Midbrain (tissue), 1 donor: ENCODE results near the gene OR10A7.
A peak's percentile ranks its signal among the peaks of the same experiment; 100 is the strongest.
"Not testable (repeated sequence)": the region's sequence is repeated elsewhere in the genome, so short reads cannot be mapped to it uniquely, and the experiment has no call there.

Source experiments
- DNase-seq: peaks from one replicate; lab custom pipeline; 2025; lab: John Stamatoyannopoulos, UW

OR10A7 gene

DNA sequence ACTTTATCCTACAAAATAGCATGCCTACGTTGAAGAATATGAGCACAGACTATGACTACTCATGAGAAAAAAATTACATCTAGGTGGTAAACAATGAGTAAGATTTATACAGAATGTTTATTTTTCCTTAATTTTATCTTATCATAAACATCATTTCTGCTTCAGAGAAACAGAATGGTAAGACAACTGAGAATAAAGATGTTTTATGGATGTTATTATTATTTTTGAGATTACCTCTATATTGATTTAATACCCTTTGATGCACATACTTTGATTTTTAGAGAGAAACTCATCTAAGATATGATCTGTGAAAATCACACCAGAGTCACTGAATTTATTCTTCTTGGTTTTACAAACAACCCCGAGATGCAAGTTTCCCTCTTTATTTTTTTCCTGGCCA is at the start of gene OR10A7:
TSS of gene OR10A7 (plus strand) at position 301 of the 400 bp plus-strand sequence. CDS start at position 301, 0 bp downstream.
- DNase-seq = no peak

DNA sequence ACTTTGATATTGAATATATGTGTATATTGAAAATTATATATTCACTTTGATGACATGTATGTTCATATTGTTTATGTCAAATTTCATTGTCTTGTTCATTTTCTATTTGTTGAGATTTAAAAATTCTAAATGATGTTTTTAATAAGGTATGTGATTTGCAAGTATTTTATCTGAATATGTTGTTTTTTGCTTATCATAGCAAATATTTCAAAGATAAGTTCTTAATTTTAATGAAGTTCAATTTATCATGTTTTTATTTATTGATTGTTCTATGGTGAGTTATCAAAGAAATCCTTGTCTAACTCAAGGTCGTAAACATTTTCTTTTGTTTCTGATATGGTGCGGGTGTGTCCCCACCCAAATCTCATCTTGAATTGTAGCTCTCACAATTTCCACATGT is 49.4 kb upstream of the OR10A7 start:
- no peak for DNase-seq

DNA sequence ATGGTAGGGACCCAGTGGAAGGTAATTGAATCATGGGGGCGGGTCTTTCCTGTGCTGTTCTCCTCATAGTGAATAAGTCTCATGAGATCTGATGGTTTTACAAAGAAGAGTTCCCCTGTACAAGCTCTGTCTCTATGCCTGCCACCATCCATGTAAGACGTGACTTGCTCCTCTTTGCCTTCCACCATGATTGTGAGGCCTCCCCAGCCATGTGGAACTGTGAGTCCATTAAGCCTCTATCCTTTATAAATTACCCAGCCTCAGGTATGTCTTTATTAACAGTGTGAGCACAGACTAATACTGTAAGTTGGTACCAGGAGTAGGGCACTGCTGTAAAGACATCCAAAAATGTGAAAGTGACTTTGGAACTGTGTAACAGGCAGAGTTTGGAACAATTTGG is 49.0 kb upstream of the OR10A7 start:
- DNase-seq = not testable (repeated sequence)

DNA sequence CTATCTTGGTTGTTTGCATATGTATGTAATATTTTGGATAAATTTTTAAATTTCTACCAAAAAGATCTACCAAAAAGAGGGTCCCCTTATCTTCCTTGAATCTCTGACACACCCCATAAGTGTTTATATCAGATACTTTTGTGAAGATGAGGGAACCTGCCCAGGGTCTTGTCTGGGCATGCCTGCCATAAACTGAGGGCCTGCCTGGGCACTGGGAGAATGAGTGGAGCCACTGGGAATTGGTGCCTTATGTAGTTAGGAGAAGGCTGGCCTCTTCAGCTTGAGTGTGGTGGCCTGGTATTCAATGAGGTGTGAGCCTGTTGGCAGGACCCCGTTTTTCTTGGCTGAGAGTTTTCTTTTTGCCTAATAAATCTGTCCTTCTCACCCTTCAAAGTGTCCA is 48.1 kb upstream of the OR10A7 start:
- DNase-seq = no peak

- no peak for DNase-seq
Measured at GRCh38 chr12:55173456-55173855, 47.4 kb upstream of the OR10A7 start.

DNA sequence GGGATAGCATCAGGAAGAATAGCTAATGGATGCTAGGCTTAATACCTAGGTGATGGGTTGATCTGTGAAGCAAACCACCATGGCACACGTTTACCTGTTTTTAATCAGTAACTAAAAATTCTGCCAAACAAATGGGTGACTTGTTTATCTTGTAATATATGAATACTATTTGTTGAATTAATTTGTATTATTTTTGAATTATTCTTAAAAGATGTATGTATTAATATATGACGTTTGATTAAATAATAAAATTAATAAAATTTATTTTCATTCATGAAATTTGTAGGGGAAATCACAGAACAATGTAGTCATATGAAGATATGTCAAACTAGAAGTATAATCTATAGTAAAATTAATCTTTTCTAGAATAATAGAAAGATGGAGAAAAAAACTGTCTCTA is 32.3 kb upstream of the OR10A7 start:
- no peak for DNase-seq

GRCh38 chr12:55188974-55189556 is 31.8 kb upstream of the OR10A7 start:
- DNase-seq = peak; percentile 77

GRCh38 chr12:55194382-55194781 is 26.4 kb upstream of the OR10A7 start:
- no peak for DNase-seq

DNA sequence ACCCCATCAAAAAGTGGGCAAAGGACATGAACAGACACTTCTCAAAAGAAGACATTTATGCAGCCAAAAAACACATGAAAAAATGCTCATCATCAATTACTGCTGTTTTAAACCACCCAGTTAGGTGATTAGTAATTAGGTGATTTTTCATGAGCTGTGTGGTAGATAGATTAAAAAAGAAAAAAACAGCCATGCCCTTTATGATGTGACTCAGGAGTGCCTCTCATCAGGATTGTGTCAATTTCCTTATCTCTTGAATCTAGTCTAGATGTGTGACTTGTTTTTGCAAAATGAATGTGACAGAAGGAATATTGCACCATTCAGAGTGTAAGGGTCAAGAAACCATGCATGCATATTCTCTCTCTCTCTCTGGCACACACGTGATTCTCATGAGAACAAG is 5.7 kb downstream of the OR10A7 start:
- no peak for DNase-seq

DNA sequence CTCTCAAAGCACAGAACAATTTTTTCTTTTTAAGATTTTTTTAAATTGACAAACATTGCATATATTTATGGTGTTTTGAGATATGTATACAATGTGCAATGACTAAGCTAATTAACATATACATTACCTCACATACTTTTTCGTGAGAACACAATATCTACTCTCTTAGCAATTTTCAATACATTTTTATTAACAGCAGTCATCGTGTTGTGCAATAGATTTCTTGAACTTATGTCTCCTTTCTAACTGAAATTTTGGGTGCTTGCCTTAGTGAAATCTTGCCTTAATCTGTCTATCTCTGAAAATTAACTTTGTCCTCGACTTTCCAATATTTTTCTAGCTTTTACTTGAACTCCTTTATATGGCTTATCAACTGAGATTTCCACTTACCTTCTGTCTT is 6.8 kb downstream of the OR10A7 start:
- no peak for DNase-seq

DNA sequence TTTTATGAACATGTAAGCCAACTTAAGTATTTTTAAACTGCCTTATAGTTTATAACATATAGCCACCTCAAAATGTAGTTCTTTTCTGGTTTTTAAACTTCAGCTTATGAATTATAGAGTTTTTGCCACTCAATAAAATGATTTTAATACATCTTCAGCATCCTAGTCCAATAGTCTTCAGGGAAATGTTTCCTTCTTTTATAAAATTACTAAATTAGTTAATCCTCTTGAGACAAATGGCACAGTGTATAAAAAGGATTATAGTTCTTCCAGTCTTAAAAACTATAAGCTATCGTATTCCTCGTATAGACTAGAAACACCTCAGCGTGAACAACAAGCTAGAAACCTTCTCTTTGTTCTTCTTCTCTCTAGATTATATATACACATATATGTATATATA is 23.5 kb downstream of the OR10A7 start, which contains the start of gene OR6C74:
TSS of gene OR6C74 (plus strand) at position 301 of the 400 bp plus-strand sequence. CDS start 2,679 bp downstream, outside the sequence.
- DNase-seq = no peak

DNA sequence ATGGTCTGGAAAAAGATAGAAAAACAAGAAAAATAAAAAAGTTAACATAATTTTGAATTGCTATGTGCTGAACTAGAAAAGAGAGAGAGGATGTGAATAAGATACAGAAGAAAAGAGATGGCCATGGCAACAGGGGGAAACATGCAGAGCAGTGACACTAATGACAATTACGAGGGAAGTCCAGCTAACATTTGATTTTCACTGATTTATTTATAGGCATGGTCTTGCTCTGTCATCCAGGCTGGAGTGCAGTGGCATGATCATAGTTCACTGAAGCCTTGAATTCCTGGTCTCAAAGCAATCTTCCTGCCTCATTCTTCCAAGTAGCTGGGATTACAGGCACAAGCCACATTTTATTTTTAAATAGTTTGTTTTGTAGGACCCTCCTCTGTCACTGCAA is 25.3 kb downstream of the OR10A7 start:
- no peak for DNase-seq

GRCh38 chr12:55250944-55251343 is 30.1 kb downstream of the OR10A7 start:
- no peak for DNase-seq

DNA sequence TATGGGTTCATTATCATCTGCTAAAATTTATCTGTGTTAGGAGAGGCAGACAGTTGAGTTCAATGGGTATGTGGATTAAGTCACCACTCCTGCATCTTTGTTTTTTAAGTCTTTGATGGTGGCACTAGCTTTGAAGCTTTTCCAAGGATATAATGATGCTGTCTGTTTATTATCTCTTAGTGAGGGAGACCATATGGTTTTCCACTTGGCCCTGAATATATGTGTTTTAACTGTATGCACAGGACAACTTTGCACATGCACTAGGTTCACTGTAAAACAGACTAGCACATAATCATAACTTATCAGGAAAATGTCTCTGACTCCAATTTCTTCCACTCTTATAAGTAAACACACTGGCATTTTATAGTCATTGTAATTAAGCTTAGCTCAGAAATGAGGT is 32.5 kb downstream of the OR10A7 start:
- DNase-seq = no peak

GRCh38 chr12:55256831-55257230 is 36.0 kb downstream of the OR10A7 start:
- DNase-seq = no peak

DNA sequence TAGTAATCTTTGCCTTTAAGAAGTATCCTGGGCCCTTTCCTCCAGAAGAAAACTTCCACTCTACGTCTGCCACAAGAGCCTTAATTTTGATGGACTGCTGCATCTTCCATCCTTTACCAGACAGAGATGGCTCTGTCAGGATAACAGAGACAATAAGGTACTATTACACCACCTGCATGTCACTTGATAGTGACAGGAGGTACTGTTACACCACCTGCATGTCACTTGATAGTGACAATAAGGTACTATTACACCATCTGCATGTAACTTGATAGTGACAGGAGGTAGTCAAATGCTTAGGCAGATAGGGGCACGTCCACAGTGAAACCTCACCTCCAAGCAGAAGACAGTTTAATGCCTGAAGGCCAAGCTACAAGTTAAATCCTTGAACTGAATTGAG is 37.5 kb downstream of the OR10A7 start:
- DNase-seq = no peak
